K562 (cell line): ENCODE data around the gene TBX1. TPM values are rescaled to one million over a fixed set of nuclear protein-coding genes. Genes with fewer than 3 reads are reported as not detected.

ENCODE experiments used
- ARID2 ChIP-seq: fragments of 450-650 bp; IDR thresholded peaks from 2 replicates; pipeline ENCODE4 v1.6.1; 2017; ENCODE audit warnings: antibody characterized with exemption, mild to moderate bottlenecking
- COPS2 ChIP-seq: fragments of 450-650 bp; conservative IDR thresholded peaks from 2 replicates; pipeline ENCODE4 v1.6.1; 2016; ENCODE audit warnings: mild to moderate bottlenecking, moderate library complexity
- EWSR1 ChIP-seq: fragments of 450-650 bp; IDR thresholded peaks from 2 replicates; pipeline ENCODE4 v1.6.1; 2018; ENCODE audit warnings: borderline replicate concordance, mild to moderate bottlenecking, low read depth, moderate library complexity; ENCODE audit not compliant: partially characterized antibody
- EZH2 ChIP-seq: IDR thresholded peaks from 2 replicates; pipeline ENCODE4 v1.6.1; 2012; ENCODE audit warnings: low read depth, mild to moderate bottlenecking, inconsistent platforms, low read length, borderline replicate concordance
- HEY1 ChIP-seq: fragments of 250-450 bp; sonication (Bioruptor Pico); IDR thresholded peaks from 2 replicates; pipeline ENCODE4 v1.5.0; 2020; ENCODE audit warnings: mild to moderate bottlenecking, moderate library complexity, borderline replicate concordance
- MED1 ChIP-seq: sonication (generic); formaldehyde crosslinking; IDR thresholded peaks from 2 replicates; pipeline ENCODE4 v1.8.1; 2023; ENCODE audit warnings: missing genetic modification reagents, borderline replicate concordance
- MEF2A ChIP-seq: IDR thresholded peaks from 2 replicates; pipeline ENCODE4 v1.6.1; 2011; ENCODE audit warnings: low read depth, mild to moderate bottlenecking, low read length, moderate library complexity; ENCODE audit not compliant: control insufficient read depth
- NFYB ChIP-seq: IDR thresholded peaks from 2 replicates; pipeline ENCODE4 v1.6.1; 2011; ENCODE audit warnings: mild to moderate bottlenecking, moderate library complexity; ENCODE audit not compliant: insufficient read length; ENCODE audit errors: extremely low read depth
- POLR2B ChIP-seq: fragments of 450-650 bp; IDR thresholded peaks from 2 replicates; pipeline ENCODE4 v1.6.1; 2018; ENCODE audit warnings: low read depth; ENCODE audit not compliant: partially characterized antibody
- RBM39 ChIP-seq: fragments of 200-400 bp; formaldehyde crosslinking; optimal IDR thresholded peaks from 2 replicates; pipeline ENCODE3; 2018; ENCODE audit warnings: low read depth, low read length
- TARDBP ChIP-seq: fragments of 450-650 bp; IDR thresholded peaks from 2 replicates; pipeline ENCODE4 v1.6.1; 2016
- USF2 ChIP-seq: sonication (generic); formaldehyde crosslinking; IDR thresholded peaks from 2 replicates; pipeline ENCODE4 v1.5.0; 2020; ENCODE audit warnings: missing genetic modification reagents
- ZNF316 ChIP-seq: fragments of 450-650 bp; IDR thresholded peaks from 2 replicates; pipeline ENCODE4 v1.6.1; 2016
- polyA plus RNA-seq, 8 experiments: library from polyadenylated mRNA; depleted of rRNA in 4 of 8; stranded (reverse) in 5 of 8; unstranded in 3 of 8; fragments of >200 nt; fragmentation: Nextera tagmentation in 2 of 8; fragmentation: Illumina TruSeq in 1 of 8; extraction: Ambion mirVana in 2 of 8; extraction: Trizol in 1 of 8; gene quantifications; 2 replicates each; pipeline versions ENCODE4 v1.2.1 to v1.2.3, GENCODE V29; 2011 to 2014; ENCODE audit warnings: inconsistent platforms in 1 of 8, missing spikeins in 1 of 8
- total RNA-seq, 7 experiments: library from RNA; depleted of rRNA in 6 of 7; stranded (reverse); fragments of >200 nt in 6 of 7; fragmentation: Illumina TruSeq in 2 of 7; extraction: Trizol in 2 of 7; gene quantifications; 2 replicates each; pipeline versions ENCODE4 v1.2.1 to v1.2.3, GENCODE V29; 2011 to 2021; ENCODE audit warnings: low replicate concordance in 1 of 7
- TF ChIP-seq, protein P1 (sequence below): fragments of 450-650 bp; formaldehyde crosslinking; IDR thresholded peaks from 2 replicates; pipeline ENCODE4 v1.4.0; 2020; ENCODE audit warnings: mild to moderate bottlenecking
- TF ChIP-seq, protein P2 (sequence below): fragments of 250-450 bp; sonication (Bioruptor Pico); IDR thresholded peaks from 2 replicates; pipeline ENCODE4 v1.8.0; 2022; ENCODE audit warnings: inconsistent platforms, mild to moderate bottlenecking, moderate library complexity, borderline replicate concordance
- TF ChIP-seq, protein P3 (sequence below), 2 experiments: fragments of 450-650 bp; formaldehyde crosslinking in 1 of 2; IDR thresholded peaks; 2 replicates each; pipeline versions ENCODE4 v1.4.0 to v1.6.1; 2014 to 2020; ENCODE audit warnings: mild to moderate bottlenecking in 2 of 2, borderline replicate concordance in 1 of 2, low read depth in 1 of 2

The TBX1 gene
- total and polyA plus RNA-seq, 9 of the 15 experiments (the other 6 are each of a cell fraction or from before 2014, with no cell fraction given): 0.07 to 35.0 (median 3.9) TPM

- no peak for TF ChIP-seq MEF2A
- no peak for TF ChIP-seq EZH2
- 0 out of 2 replicates have a peak, but pooled peaks have one; percentile 25 for TF ChIP-seq USF2 (CRISPR knock-in tag)
- TF ChIP-seq RBM39: peak; percentile 18
- TF ChIP-seq MED1 (CRISPR knock-in tag): no peak
- TF ChIP-seq HEY1 (CRISPR knock-in tag): no peak
- TF ChIP-seq ARID2: 0 out of 2 replicates have a peak, but pooled peaks have one; percentile 70
- TF ChIP-seq EWSR1: no peak
- no peak for TF ChIP-seq COPS2
- TF ChIP-seq NFYB: peak; percentile 13
- TF ChIP-seq, protein P1, sequence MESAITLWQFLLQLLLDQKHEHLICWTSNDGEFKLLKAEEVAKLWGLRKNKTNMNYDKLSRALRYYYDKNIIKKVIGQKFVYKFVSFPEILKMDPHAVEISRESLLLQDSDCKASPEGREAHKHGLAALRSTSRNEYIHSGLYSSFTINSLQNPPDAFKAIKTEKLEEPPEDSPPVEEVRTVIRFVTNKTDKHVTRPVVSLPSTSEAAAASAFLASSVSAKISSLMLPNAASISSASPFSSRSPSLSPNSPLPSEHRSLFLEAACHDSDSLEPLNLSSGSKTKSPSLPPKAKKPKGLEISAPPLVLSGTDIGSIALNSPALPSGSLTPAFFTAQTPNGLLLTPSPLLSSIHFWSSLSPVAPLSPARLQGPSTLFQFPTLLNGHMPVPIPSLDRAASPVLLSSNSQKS (CRISPR knock-in tag): no peak
- TF ChIP-seq, protein P2, sequence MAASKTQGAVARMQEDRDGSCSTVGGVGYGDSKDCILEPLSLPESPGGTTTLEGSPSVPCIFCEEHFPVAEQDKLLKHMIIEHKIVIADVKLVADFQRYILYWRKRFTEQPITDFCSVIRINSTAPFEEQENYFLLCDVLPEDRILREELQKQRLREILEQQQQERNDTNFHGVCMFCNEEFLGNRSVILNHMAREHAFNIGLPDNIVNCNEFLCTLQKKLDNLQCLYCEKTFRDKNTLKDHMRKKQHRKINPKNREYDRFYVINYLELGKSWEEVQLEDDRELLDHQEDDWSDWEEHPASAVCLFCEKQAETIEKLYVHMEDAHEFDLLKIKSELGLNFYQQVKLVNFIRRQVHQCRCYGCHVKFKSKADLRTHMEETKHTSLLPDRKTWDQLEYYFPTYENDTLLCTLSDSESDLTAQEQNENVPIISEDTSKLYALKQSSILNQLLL (CRISPR knock-in tag): no peak
- peak; percentile 42; the same call in 1 of the 2 replicates for TF ChIP-seq ZNF316
- peak; percentile 50; the same call in 1 of the 2 replicates for TF ChIP-seq TARDBP
- TF ChIP-seq POLR2B: peak; percentile 49
- TF ChIP-seq, protein P3, sequence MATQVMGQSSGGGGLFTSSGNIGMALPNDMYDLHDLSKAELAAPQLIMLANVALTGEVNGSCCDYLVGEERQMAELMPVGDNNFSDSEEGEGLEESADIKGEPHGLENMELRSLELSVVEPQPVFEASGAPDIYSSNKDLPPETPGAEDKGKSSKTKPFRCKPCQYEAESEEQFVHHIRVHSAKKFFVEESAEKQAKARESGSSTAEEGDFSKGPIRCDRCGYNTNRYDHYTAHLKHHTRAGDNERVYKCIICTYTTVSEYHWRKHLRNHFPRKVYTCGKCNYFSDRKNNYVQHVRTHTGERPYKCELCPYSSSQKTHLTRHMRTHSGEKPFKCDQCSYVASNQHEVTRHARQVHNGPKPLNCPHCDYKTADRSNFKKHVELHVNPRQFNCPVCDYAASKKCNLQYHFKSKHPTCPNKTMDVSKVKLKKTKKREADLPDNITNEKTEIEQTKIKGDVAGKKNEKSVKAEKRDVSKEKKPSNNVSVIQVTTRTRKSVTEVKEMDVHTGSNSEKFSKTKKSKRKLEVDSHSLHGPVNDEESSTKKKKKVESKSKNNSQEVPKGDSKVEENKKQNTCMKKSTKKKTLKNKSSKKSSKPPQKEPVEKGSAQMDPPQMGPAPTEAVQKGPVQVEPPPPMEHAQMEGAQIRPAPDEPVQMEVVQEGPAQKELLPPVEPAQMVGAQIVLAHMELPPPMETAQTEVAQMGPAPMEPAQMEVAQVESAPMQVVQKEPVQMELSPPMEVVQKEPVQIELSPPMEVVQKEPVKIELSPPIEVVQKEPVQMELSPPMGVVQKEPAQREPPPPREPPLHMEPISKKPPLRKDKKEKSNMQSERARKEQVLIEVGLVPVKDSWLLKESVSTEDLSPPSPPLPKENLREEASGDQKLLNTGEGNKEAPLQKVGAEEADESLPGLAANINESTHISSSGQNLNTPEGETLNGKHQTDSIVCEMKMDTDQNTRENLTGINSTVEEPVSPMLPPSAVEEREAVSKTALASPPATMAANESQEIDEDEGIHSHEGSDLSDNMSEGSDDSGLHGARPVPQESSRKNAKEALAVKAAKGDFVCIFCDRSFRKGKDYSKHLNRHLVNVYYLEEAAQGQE (IDR thresholded peaks at IDR 0.05; ENCODE audit: borderline replicate concordance): 0 out of 2 replicates have a peak, but pooled peaks have one; percentile 14
- TF ChIP-seq, protein P3 (CRISPR knock-in tag; IDR thresholded peaks at IDR 0.05; ENCODE audit: low read depth): no peak
Measured at GRCh38 chr22:19815093-19815822, 54.7 kb downstream of the TBX1 start (continued).
